IMR-90 (cell line): ENCODE results near the gene FBXW5. TPM values are rescaled to one million over a fixed set of nuclear protein-coding genes. Genes with fewer than 3 reads are reported as not detected.

Source experiments
- ATAC-seq: fragments of 200-7000 bp; cut with Tn5 transposase; 2 replicates; pipeline ENCODE4 v1.9.1; 2020; ENCODE audit warnings: low read depth, mild to moderate bottlenecking, moderate library complexity
- BruUV-seq: library from RNA; stranded (reverse); fragments of 400-500 nt; replicated peaks from 2 replicates; lab custom pipeline; 2021; lab: Mats Ljungman, UMichigan
- CTCF ChIA-PET: fragments of 300-600 bp; formaldehyde crosslinking; extraction: SDS; loops from one replicate; lab custom pipeline; 2021; ENCODE audit warnings: antibody characterized with exemption; lab: Yijun Ruan, JAX
- POLR2A ChIA-PET: fragments of 300-600 bp; sonication (Branson Sonifier 250); formaldehyde crosslinking; loops from one replicate; lab custom pipeline; 2022; ENCODE audit warnings: antibody characterized with exemption; ENCODE audit not compliant: unreplicated experiment; lab: Charles Lee
- DNase-seq: peaks from one replicate; pipeline ENCODE4 v3.0.0; 2013
- H2AFZ ChIP-seq: replicated peaks from 2 replicates; pipeline ENCODE3; 2013; ENCODE audit warnings: low read length, mild to moderate bottlenecking; ENCODE audit not compliant: poor library complexity
- H2AK5ac ChIP-seq: 2 replicates; pipeline ENCODE4 v1.6.1; 2013; ENCODE audit warnings: low read depth, low read length, inconsistent platforms
- H2AK9ac ChIP-seq: replicated peaks from 2 replicates; pipeline ENCODE3; 2013; ENCODE audit warnings: mild to moderate bottlenecking, low read depth, low read length, moderate library complexity; ENCODE audit not compliant: poor library complexity
- H2BK120ac ChIP-seq: 2 replicates; pipeline ENCODE4 v1.6.1; 2013; ENCODE audit warnings: low read depth, low read length, inconsistent platforms
- H2BK15ac ChIP-seq: 3 replicates; pipeline ENCODE4 v1.6.1; 2013; ENCODE audit warnings: low read depth, low read length, inconsistent platforms
- H2BK20ac ChIP-seq: 2 replicates; pipeline ENCODE4 v1.6.1; 2013; ENCODE audit warnings: low read depth, mild to moderate bottlenecking, inconsistent platforms, low read length, moderate library complexity
- H2BK5ac ChIP-seq: 2 replicates; pipeline ENCODE4 v1.6.1; 2013; ENCODE audit warnings: mild to moderate bottlenecking, low read depth, low read length, inconsistent platforms; ENCODE audit not compliant: poor library complexity, severe bottlenecking
- H3K14ac ChIP-seq: replicated peaks from 2 replicates; pipeline ENCODE4 v1.6.1; 2013; ENCODE audit warnings: low read depth, low read length, inconsistent platforms
- H3K18ac ChIP-seq: 2 replicates; pipeline ENCODE4 v1.6.1; 2013; ENCODE audit warnings: low read depth, low read length, control low read depth
- H3K23ac ChIP-seq: 2 replicates; pipeline ENCODE4 v1.6.1; 2013; ENCODE audit warnings: low read depth, low read length, inconsistent platforms
- H3K27ac ChIP-seq: 2 replicates; pipeline ENCODE4 v1.5.1; 2013; ENCODE audit warnings: mild to moderate bottlenecking, control low read depth, low read length; ENCODE audit not compliant: insufficient read depth
- H3K27me3 ChIP-seq: 2 replicates; pipeline ENCODE4 v1.6.1; 2013; ENCODE audit warnings: low read length; ENCODE audit not compliant: control insufficient read depth, insufficient read depth
- H3K36me3 ChIP-seq: 2 replicates; pipeline ENCODE4 v1.6.1; 2013; ENCODE audit warnings: low read length, mixed read lengths; ENCODE audit not compliant: control insufficient read depth, insufficient read depth
- H3K4ac ChIP-seq: 2 replicates; pipeline ENCODE4 v1.6.1; 2013; ENCODE audit warnings: low read depth, low read length, inconsistent platforms
- H3K4me1 ChIP-seq: 2 replicates; pipeline ENCODE4 v1.6.1; 2013; ENCODE audit warnings: low read length, mixed read lengths; ENCODE audit not compliant: control insufficient read depth, insufficient read depth
- H3K4me2 ChIP-seq: 2 replicates; pipeline ENCODE4 v1.6.1; 2013; ENCODE audit warnings: low read depth, mild to moderate bottlenecking, control low read depth, low read length, moderate library complexity
- H3K4me3 ChIP-seq: 2 replicates; pipeline ENCODE4 v1.5.1; 2013; ENCODE audit warnings: low read depth, mild to moderate bottlenecking, control low read depth, low read length, moderate library complexity; ENCODE audit not compliant: insufficient read depth
- H3K56ac ChIP-seq: 2 replicates; pipeline ENCODE4 v1.6.1; 2013; ENCODE audit warnings: low read length, inconsistent platforms; ENCODE audit not compliant: insufficient read depth; ENCODE audit errors: extremely low read depth
- H3K79me1 ChIP-seq, 2 experiments: 2 replicates each; pipeline ENCODE4 v1.6.1; 2013; ENCODE audit warnings: low read length in 2 of 2, inconsistent platforms in 1 of 2, low read depth in 1 of 2
- H3K9ac ChIP-seq: 2 replicates; pipeline ENCODE4 v1.6.1; 2013; ENCODE audit warnings: low read depth, low read length, control low read depth
- H3K9me1 ChIP-seq: 2 replicates; pipeline ENCODE4 v1.6.1; 2013; ENCODE audit warnings: low read length, inconsistent platforms; ENCODE audit not compliant: insufficient read depth
- H3K9me3 ChIP-seq: 2 replicates; pipeline ENCODE4 v1.6.1; 2013; ENCODE audit warnings: low read length; ENCODE audit not compliant: control insufficient read depth, insufficient read depth
- H4K20me1 ChIP-seq: 2 replicates; pipeline ENCODE4 v1.6.1; 2013; ENCODE audit warnings: low read length, inconsistent platforms; ENCODE audit not compliant: insufficient read depth
- H4K5ac ChIP-seq: 2 replicates; pipeline ENCODE4 v1.6.1; 2013; ENCODE audit warnings: mild to moderate bottlenecking, low read depth, low read length, control low read depth
- H4K8ac ChIP-seq, 2 experiments: 2 replicates each; pipeline ENCODE4 v1.6.1; 2013; ENCODE audit warnings: low read depth in 2 of 2, low read length in 2 of 2, control low read depth in 1 of 2, inconsistent platforms in 1 of 2
- H4K91ac ChIP-seq: 2 replicates; pipeline ENCODE4 v1.6.1; 2013; ENCODE audit warnings: low read depth, low read length, inconsistent platforms; ENCODE audit not compliant: insufficient read depth
- BHLHE40 ChIP-seq: fragments of 150-350 bp; IDR thresholded peaks from 2 replicates; pipeline ENCODE4 v1.6.1; 2016; ENCODE audit warnings: mild to moderate bottlenecking, low read depth, low read length
- CEBPB ChIP-seq: IDR thresholded peaks from 2 replicates; pipeline ENCODE4 v1.6.1; 2012; ENCODE audit warnings: low read depth, low read length, improper control_type of control experiment
- CHD1 ChIP-seq: IDR thresholded peaks from 2 replicates; pipeline ENCODE4 v1.6.1; 2012; ENCODE audit warnings: low read depth, low read length, improper control_type of control experiment
- FOS ChIP-seq: fragments of 150-350 bp; IDR thresholded peaks from 2 replicates; pipeline ENCODE4 v1.6.1; 2016; ENCODE audit warnings: low read depth, low read length
- MAZ ChIP-seq: IDR thresholded peaks from 2 replicates; pipeline ENCODE4 v1.6.1; 2012; ENCODE audit warnings: low read depth, mild to moderate bottlenecking, low read length, improper control_type of control experiment, moderate library complexity, borderline replicate concordance
- MXI1 ChIP-seq: IDR thresholded peaks from 2 replicates; pipeline ENCODE4 v1.6.1; 2012; ENCODE audit warnings: low read depth, mild to moderate bottlenecking, low read length, moderate library complexity, borderline replicate concordance
- NFE2L2 ChIP-seq: fragments of 150-350 bp; IDR thresholded peaks from 2 replicates; pipeline ENCODE4 v1.6.1; 2016; ENCODE audit warnings: low read depth, mild to moderate bottlenecking, low read length
- POLR2A ChIP-seq: IDR thresholded peaks from 2 replicates; pipeline ENCODE4 v1.6.1; 2012; ENCODE audit warnings: mild to moderate bottlenecking, low read depth, low read length
- RAD21 ChIP-seq: IDR thresholded peaks from 2 replicates; pipeline ENCODE4 v1.6.1; 2012; ENCODE audit warnings: low read length, improper control_type of control experiment
- RCOR1 ChIP-seq: IDR thresholded peaks from 2 replicates; pipeline ENCODE4 v1.6.1; 2012; ENCODE audit warnings: mild to moderate bottlenecking, low read length, improper control_type of control experiment; ENCODE audit not compliant: insufficient replicate concordance
- RFX5 ChIP-seq: IDR thresholded peaks from 2 replicates; pipeline ENCODE4 v1.8.0; 2012; ENCODE audit warnings: low read depth, mild to moderate bottlenecking, low read length, moderate library complexity
- WGBS, 2 experiments: methylation state at CpG; one replicate each; pipeline versions ENCODE4 v1.1.5 to v1.1.7; 2013; ENCODE audit warnings: missing lambda C conversion rate in 2 of 2; ENCODE audit not compliant: insufficient read length in 1 of 2; ENCODE audit errors: extremely low coverage in 2 of 2; 5-methylcytosine and 5-hydroxymethylcytosine counted together
- dilution Hi-C: fragments of 300-500 bp; cut with HindIII; formaldehyde crosslinking; loops from one replicate; pipeline ENCODE4 v1.14.3; 2018; ENCODE audit warnings: low sequenced_read_pairs; ENCODE audit not compliant: unreplicated experiment
- in situ Hi-C: fragments of 300-500 bp; cut with MboI; formaldehyde crosslinking; loops from 3 replicates; pipeline ENCODE4 v1.14.3; 2019; ENCODE audit warnings: low sequenced_read_pairs, inconsistent platforms, mixed read lengths
- intact Hi-C: fragments of 100-400 bp; cut with micrococcal nuclease; formaldehyde crosslinking; loops from 2 replicates; pipeline ENCODE4 v1.10.0; 2022
- polyA plus RNA-seq, 3 experiments: library from polyadenylated mRNA; depleted of rRNA; stranded (reverse); fragments of >200 nt; gene quantifications; 2 replicates each; pipeline ENCODE4 v1.2.3, GENCODE V29; 2012; ENCODE audit warnings: low replicate concordance in 1 of 3
- total RNA-seq: library from RNA; depleted of rRNA; stranded (reverse); fragments of >200 nt; gene quantifications from 2 replicates; pipeline ENCODE4 v1.2.3, GENCODE V29; 2012
- TF ChIP-seq, protein P1 (sequence below): conservative IDR thresholded peaks from 2 replicates; pipeline ENCODE4 v1.5.1; 2012; ENCODE audit warnings: mild to moderate bottlenecking, low read depth, low read length, improper control_type of control experiment
- TF ChIP-seq, protein P2 (sequence below): fragments of 150-350 bp; IDR thresholded peaks from 2 replicates; pipeline ENCODE4 v1.6.1; 2016; ENCODE audit warnings: low read depth, mild to moderate bottlenecking, low read length, moderate library complexity, borderline replicate concordance

Gene FBXW5
- total and polyA plus RNA-seq, 2 of the 4 experiments (the other 2 are of a cell fraction) = 65.1 to 80.2 TPM

DNA sequence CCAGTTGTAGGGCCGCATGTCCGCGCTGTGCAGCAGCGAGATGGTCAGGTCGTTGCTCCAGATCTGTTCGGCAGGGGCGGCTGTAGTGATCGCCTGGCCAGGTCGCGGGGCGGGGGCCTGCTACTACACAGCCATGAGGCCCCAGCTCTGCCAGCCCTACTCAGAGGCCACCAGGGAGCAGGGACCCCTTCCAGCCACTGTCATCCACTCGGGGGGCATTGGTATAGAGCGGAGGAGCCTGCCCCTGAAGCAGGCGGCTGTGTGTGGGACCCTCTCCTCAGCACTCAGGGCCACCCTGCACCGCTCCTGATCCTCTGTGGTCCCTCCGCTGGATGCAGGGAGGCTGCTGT, 1.7 kb downstream of the FBXW5 start:
- Histone ChIP-seq H4K91ac (no peak overlapping the region), H2BK20ac (no peak overlapping the region), H3K79me1 (peaks cover 5 to 38% of the 10 kb centered on the region in 2 experiments), H2AFZ (no peak overlapping the region), H4K20me1 (peaks cover 22% of the 10 kb centered on the region), H3K9ac (no peak overlapping the region), H3K23ac (no peak overlapping the region), H4K8ac (no peak overlapping the region), H4K5ac (no peak overlapping the region), H3K9me3 (no peaks in the 10 kb centered on the region), H3K14ac (no peak overlapping the region), H3K4me2 (peak overlapping the region; percentile 19; the same call in 1 of the 2 replicates), H3K27me3 (no peaks in the 10 kb centered on the region), H2AK5ac (no peak overlapping the region), H3K27ac (no peak overlapping the region), H2BK15ac (no peak overlapping the region), H2BK5ac (no peak overlapping the region), H3K4me3 (no peak overlapping the region), H3K4ac (no peak overlapping the region), H3K9me1 (peaks cover 8% of the 10 kb centered on the region), H2AK9ac (no peak overlapping the region), H3K18ac (no peak overlapping the region), H3K36me3 (peaks cover 42% of the 10 kb centered on the region), H2BK120ac (no peak overlapping the region), H3K4me1 (peaks cover 4% of the 10 kb centered on the region), H3K56ac (no peak overlapping the region)
- TF ChIP-seq, protein P1, sequence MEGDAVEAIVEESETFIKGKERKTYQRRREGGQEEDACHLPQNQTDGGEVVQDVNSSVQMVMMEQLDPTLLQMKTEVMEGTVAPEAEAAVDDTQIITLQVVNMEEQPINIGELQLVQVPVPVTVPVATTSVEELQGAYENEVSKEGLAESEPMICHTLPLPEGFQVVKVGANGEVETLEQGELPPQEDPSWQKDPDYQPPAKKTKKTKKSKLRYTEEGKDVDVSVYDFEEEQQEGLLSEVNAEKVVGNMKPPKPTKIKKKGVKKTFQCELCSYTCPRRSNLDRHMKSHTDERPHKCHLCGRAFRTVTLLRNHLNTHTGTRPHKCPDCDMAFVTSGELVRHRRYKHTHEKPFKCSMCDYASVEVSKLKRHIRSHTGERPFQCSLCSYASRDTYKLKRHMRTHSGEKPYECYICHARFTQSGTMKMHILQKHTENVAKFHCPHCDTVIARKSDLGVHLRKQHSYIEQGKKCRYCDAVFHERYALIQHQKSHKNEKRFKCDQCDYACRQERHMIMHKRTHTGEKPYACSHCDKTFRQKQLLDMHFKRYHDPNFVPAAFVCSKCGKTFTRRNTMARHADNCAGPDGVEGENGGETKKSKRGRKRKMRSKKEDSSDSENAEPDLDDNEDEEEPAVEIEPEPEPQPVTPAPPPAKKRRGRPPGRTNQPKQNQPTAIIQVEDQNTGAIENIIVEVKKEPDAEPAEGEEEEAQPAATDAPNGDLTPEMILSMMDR = no peak
- TF ChIP-seq NFE2L2 (no peak), MXI1 (no peak), FOS (no peak), CEBPB (no peak), RFX5 (no peak), RAD21 (no peak), CHD1 (no peak), POLR2A (no peak), BHLHE40 (no peak), MAZ (no peak), RCOR1 (no peak)
- TF ChIP-seq, protein P2, sequence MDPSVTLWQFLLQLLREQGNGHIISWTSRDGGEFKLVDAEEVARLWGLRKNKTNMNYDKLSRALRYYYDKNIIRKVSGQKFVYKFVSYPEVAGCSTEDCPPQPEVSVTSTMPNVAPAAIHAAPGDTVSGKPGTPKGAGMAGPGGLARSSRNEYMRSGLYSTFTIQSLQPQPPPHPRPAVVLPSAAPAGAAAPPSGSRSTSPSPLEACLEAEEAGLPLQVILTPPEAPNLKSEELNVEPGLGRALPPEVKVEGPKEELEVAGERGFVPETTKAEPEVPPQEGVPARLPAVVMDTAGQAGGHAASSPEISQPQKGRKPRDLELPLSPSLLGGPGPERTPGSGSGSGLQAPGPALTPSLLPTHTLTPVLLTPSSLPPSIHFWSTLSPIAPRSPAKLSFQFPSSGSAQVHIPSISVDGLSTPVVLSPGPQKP = no peak
- intact Hi-C loops (no loop called here), in situ Hi-C loops (no loop called here), dilution Hi-C loops (no loop called here)
- ChIA-PET CTCF (no interaction called here), POLR2A (no interaction called here)
- WGBS, 2 experiments = 85% methylated on average over 4 of the region's 16 CpGs; no CpG with 5 or more reads in 1 of the 2 experiments
- DNase-seq (no peak), ATAC-seq (no peak)
- no TSS peak for BruUV-seq
